ENCODE results near the gene SLC17A9. TPM values are rescaled to one million over a fixed set of nuclear protein-coding genes. Genes with fewer than 3 reads are reported as not detected.

The SLC17A9 gene
- total RNA-seq, 5 donors from 2014 or later (not counting 1 experiment from before 2014, with no cell fraction given): 5.3 to 8.8 (median 8.3) TPM

DNA sequence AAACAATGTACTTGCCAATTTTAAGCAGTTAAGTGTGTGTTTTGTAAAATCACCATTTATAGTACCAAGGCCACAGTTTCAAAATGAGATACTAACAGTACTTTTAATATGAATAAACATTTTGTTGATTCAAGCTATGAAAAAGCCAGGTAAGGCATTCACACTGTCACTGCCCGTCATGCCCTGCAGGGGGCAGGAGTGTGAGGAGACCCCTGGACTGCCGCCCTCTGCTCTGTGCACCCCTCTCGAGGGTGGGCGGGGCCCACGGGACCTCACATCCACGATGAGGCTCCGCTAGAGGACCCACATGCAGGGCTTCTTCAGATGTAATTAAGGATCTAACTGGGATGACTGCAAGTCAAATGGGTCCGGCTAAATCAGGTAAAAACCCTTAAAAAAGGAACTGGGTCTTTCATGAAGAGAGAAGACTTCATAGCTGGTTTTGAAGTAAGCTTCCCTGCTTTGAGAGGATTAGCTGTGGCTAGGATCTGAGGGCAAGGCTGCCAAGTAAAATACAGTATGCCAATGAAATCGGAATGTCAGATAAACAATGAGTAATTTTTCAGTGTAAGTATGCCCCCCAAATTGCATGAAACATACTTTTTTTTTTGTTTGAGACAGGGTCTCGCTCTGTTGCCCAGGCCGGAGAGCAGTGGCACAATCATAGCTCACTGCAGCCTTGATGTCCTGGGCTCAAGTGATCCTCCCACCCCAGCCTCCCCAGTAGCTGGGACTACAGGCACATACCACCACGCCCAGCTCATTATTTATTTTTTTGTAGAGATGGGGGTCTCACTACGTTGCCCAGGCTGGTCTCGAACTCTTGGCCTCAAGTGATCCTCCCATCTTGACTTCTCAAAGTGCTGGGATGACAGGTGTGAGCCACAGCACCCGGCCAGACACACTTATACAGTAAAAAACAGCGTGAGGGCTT lies 44.9 kb upstream of the SLC17A9 start:
- no peaks in the 10 kb centered on the region for H3K27me3 ChIP-seq (replicated peaks in 1 of 2; ENCODE audit: control insufficient read depth in 2 of 2, extremely low read depth in 1 of 2, insufficient read depth in 2 of 2, low read length in 1 of 2)
- H3K36me3 ChIP-seq (ENCODE audit: control insufficient read depth in 2 of 2, extremely low read depth in 1 of 2, insufficient read depth in 1 of 2, low read length in 1 of 2): peaks cover 23 to 97% of the 10 kb centered on the region in 2 donors
- peak overlapping the region in 1 of 2 donors; percentile 16 for H3K27ac Mint-ChIP-seq
- peaks cover 27 to 36% (median 31%) of the 10 kb centered on the region in 3 donors for H3K4me1 Mint-ChIP-seq
- peaks cover 68% of the 10 kb centered on the region for H3K36me3 Mint-ChIP-seq
- no peaks in the 10 kb centered on the region for H3K9me3 Mint-ChIP-seq
- ATAC-seq (replicated peaks in 1 of 4) (peak; percentile 47 to 81 (median 64)), DNase-seq (peak in 19 of 35 experiments; percentile 16 to 64 (median 40))
- H3K4me1 ChIP-seq (ENCODE audit: control insufficient read depth in 1 of 2, extremely low read depth in 1 of 2, insufficient read depth in 2 of 2, low read length in 2 of 2): peaks cover 0 to 11% of the 10 kb centered on the region in 2 experiments
- CTCF ChIA-PET: interaction anchor here (0.6 to 1.9 kb wide), 12 partner anchors 8 to 101 kb away, joined by 3 to 11 read pairs (median 4); no protein-coding TSS in a partner anchor
- POLR2A ChIA-PET: interaction anchor here in 1 of 2 donors (0.6 kb wide), 1 partner anchor 32 kb away, joined by 3 read pairs; no protein-coding TSS in a partner anchor
- WGBS (ENCODE audit: insufficient coverage): 53% methylated on average over 9 of the region's 16 CpGs
- H3K4me3 ChIP-seq (ENCODE audit: control insufficient read depth in 1 of 2, extremely low read depth in 1 of 2, low read length in 1 of 2): no peak overlapping the region
- no peak overlapping the region for H3K4me3 Mint-ChIP-seq
- H3K27ac ChIP-seq (ENCODE audit: low read length): no peak overlapping the region
- H3K9me3 ChIP-seq: no peaks in the 10 kb centered on the region
- H3K27me3 Mint-ChIP-seq: no peaks in the 10 kb centered on the region

DNA sequence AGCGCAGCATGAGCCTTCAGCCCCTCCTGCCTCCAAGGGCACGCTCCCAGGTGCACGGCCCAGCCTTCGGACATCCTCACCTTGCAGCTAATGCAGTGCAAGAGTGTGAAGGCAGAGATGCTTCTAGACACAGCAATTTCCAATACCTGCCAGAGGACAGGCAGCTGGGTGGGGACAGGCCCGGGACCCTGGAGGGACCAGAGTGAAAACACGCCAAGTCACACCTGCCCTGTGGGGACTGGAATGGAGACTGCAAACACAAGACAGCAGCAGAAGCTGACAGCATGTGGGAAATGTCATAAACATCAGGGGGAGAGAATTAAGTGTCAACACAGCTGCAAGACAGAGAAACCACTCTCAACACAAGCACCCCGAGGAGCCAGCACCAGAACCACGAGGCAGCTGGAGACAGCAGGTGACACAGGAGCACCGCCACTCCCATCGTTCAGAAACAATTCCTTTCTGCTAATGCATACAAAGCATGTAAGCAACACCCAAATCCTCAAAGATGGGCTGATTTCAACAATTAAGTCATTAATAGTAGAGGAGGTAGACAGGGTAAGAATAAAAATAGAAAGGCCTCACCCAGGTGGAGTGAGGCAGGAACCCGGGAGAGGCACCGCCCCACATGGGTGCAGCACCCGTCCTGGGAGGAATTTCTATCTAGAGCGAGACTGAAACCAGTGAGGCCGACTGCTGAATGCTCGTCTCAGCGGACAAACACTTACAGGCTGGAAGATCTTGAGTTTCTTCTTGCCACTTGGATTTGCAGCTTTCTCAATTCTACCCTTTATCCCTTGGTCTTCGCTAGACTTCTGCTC lies 43.3 kb upstream of the SLC17A9 start:
- H3K27ac ChIP-seq (ENCODE audit: low read length): no peak overlapping the region
- peaks cover 5 to 24% of the 10 kb centered on the region in 2 experiments for H3K4me1 ChIP-seq (ENCODE audit: control insufficient read depth in 1 of 2, extremely low read depth in 1 of 2, insufficient read depth in 2 of 2, low read length in 2 of 2)
- Mint-ChIP-seq H3K27me3 (no peaks in the 10 kb centered on the region), H3K36me3 (peaks cover 68% of the 10 kb centered on the region), H3K4me3 (no peak overlapping the region), H3K9me3 (no peaks in the 10 kb centered on the region), H3K4me1 (peaks cover 40 to 43% (median 42%) of the 10 kb centered on the region in 3 donors), H3K27ac (no peak overlapping the region)
- DNase-seq (no peak), ATAC-seq (replicated peaks in 1 of 4) (no peak)
- peaks cover 23 to 96% of the 10 kb centered on the region in 2 donors for H3K36me3 ChIP-seq (ENCODE audit: control insufficient read depth in 2 of 2, extremely low read depth in 1 of 2, insufficient read depth in 1 of 2, low read length in 1 of 2)
- ChIA-PET CTCF (no interaction called here), POLR2A (interaction anchor here in 1 of 2 donors (0.5 to 0.6 kb wide), 2 partner anchors 27 to 1047 kb away, joined by 3 to 6 read pairs; no protein-coding TSS in a partner anchor)
- WGBS (ENCODE audit: insufficient coverage): 80% methylated on average over 11 of the region's 18 CpGs
- no peaks in the 10 kb centered on the region for H3K9me3 ChIP-seq
- no peak overlapping the region for H3K4me3 ChIP-seq (ENCODE audit: control insufficient read depth in 1 of 2, extremely low read depth in 1 of 2, low read length in 1 of 2)
- no peaks in the 10 kb centered on the region for H3K27me3 ChIP-seq (replicated peaks in 1 of 2; ENCODE audit: control insufficient read depth in 2 of 2, extremely low read depth in 1 of 2, insufficient read depth in 2 of 2, low read length in 1 of 2)

DNA sequence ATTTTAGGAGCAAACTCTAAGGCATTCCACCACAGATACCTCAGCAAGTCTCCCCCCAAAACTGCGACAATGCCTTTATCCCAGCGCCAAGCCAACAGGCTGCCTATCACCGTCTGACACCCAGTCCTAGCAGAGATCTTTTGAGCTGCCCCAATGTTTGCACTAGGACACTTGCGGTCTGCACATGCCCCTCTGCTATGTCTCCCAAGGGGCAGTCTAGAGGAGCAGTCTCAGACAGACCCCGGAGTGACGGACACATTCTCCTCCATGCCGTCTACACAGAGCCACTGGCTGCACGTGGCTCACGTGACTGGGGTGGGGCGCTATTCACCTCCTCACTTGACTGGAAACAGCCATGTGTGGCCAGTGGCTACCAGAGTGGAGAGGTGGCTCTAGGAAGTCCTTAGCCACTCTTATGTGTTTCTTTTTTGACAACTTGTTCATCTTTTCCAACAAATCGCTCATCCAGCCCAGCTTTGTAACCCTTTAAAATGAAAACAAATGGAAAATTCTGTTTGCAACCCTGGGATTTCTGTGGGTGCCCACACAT lies 42.2 kb upstream of the SLC17A9 start:
- H3K9me3 Mint-ChIP-seq: no peaks in the 10 kb centered on the region
- Histone ChIP-seq H3K9me3 (no peaks in the 10 kb centered on the region), H3K27me3 (replicated peaks in 1 of 2; ENCODE audit: control insufficient read depth in 2 of 2, extremely low read depth in 1 of 2, insufficient read depth in 2 of 2, low read length in 1 of 2) (no peaks in the 10 kb centered on the region), H3K36me3 (ENCODE audit: control insufficient read depth in 2 of 2, extremely low read depth in 1 of 2, insufficient read depth in 1 of 2, low read length in 1 of 2) (peaks cover 23 to 90% of the 10 kb centered on the region in 2 donors), H3K4me1 (ENCODE audit: control insufficient read depth in 1 of 2, extremely low read depth in 1 of 2, insufficient read depth in 2 of 2, low read length in 2 of 2) (peaks cover 14 to 35% of the 10 kb centered on the region in 2 experiments), H3K27ac (ENCODE audit: low read length) (no peak overlapping the region), H3K4me3 (ENCODE audit: control insufficient read depth in 1 of 2, extremely low read depth in 1 of 2, low read length in 1 of 2) (no peak overlapping the region)
- 94% methylated on average over 3 of the region's 11 CpGs for WGBS (ENCODE audit: insufficient coverage)
- ATAC-seq (replicated peaks in 1 of 4): no peak
- H3K36me3 Mint-ChIP-seq: peaks cover 63% of the 10 kb centered on the region
- H3K4me1 Mint-ChIP-seq: peaks cover 50 to 52% (median 51%) of the 10 kb centered on the region in 3 donors
- CTCF ChIA-PET: no interaction called here
- no peaks in the 10 kb centered on the region for H3K27me3 Mint-ChIP-seq
- POLR2A ChIA-PET: no interaction called here
- no peak overlapping the region for H3K4me3 Mint-ChIP-seq
- H3K27ac Mint-ChIP-seq: no peak overlapping the region
- DNase-seq: no peak

DNA sequence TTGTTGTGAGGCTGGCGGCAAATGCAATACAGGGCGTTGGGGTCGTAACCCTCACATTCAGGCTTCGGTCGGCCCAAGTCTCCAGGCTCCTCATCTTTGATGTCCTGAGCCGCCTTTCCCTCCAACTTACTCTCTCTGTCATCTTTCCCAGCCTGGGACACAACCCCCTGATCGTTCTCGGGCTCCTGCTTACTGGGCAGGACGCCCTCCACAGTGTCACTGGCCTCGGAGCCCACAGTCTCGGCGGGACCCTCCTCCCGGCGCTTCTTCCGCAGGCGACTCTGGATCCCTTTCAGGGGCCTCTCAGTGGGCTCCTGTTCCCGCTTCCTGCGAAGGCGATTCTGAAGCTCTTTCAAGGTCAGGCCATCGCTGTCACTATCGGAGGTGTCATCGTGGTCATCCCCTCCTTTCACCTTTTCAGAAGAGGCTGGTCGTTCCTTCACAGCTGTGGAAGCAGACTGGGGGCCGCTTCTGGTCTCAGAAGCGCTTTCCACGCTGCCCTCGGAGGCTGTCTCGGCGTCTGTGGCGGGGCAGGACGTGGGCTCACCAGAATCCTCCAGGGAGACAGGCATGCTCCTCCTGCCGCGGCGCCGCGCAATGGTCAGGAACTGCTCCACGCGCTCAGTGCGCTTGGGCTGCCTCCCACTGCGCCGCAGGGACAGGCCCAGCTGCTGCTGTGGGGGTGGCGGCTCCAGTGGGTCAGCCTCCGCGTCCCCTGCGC lies 41.6 kb upstream of the SLC17A9 start:
- WGBS (ENCODE audit: insufficient coverage): 95% methylated on average over 45 of the region's 45 CpGs
- ChIA-PET CTCF (no interaction called here), POLR2A (no interaction called here)
- H3K4me1 Mint-ChIP-seq: peaks cover 57 to 59% (median 57%) of the 10 kb centered on the region in 3 donors
- ATAC-seq (replicated peaks in 1 of 4): no peak
- H3K36me3 ChIP-seq (ENCODE audit: control insufficient read depth in 2 of 2, extremely low read depth in 1 of 2, insufficient read depth in 1 of 2, low read length in 1 of 2): peaks cover 23 to 83% of the 10 kb centered on the region in 2 donors
- no peaks in the 10 kb centered on the region for H3K27me3 Mint-ChIP-seq
- no peaks in the 10 kb centered on the region for H3K9me3 Mint-ChIP-seq
- H3K27ac ChIP-seq (ENCODE audit: low read length): no peak overlapping the region
- peaks cover 56% of the 10 kb centered on the region for H3K36me3 Mint-ChIP-seq
- H3K4me1 ChIP-seq (ENCODE audit: control insufficient read depth in 1 of 2, extremely low read depth in 1 of 2, insufficient read depth in 2 of 2, low read length in 2 of 2): peaks cover 18 to 39% of the 10 kb centered on the region in 2 experiments
- no peak overlapping the region for H3K4me3 ChIP-seq (ENCODE audit: control insufficient read depth in 1 of 2, extremely low read depth in 1 of 2, low read length in 1 of 2)
- H3K27me3 ChIP-seq (replicated peaks in 1 of 2; ENCODE audit: control insufficient read depth in 2 of 2, extremely low read depth in 1 of 2, insufficient read depth in 2 of 2, low read length in 1 of 2): no peaks in the 10 kb centered on the region
- H3K9me3 ChIP-seq: no peaks in the 10 kb centered on the region
- no peak overlapping the region for H3K4me3 Mint-ChIP-seq
- DNase-seq: no peak
- H3K27ac Mint-ChIP-seq: no peak overlapping the region

DNA sequence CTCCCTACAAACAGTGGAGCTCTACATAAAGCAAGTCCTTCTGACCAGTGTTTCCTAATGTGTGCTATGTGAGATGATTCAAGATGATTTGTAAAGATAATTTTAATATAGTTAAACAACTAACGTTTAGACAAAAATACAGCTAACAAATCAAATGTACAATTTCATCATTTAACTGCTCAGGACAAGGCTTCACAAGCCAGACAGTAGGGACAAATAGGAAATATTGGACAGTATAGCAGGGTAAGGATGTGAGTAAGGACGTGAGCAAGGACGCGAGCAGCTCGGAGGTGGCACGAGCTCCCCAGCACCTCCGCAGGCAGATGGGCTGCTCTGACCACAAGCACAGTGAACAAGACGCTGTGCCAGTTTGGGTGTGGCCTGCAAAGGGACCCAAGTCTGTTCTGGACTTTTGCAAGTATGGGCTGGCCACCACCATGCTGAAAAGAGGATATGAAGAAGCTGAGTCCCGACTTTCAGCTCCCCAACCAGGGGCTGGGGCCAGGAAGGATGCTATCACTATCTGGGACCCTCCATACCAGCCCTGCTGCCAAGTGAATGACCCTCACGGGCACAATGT lies 40.7 kb upstream of the SLC17A9 start:
- ChIA-PET CTCF (no interaction called here), POLR2A (interaction anchor here (0.6 kb wide), 2 partner anchors 188 to 957 kb away, joined by 3 read pairs; no protein-coding TSS in a partner anchor)
- no peaks in the 10 kb centered on the region for H3K9me3 ChIP-seq
- ATAC-seq (replicated peaks in 1 of 4) (no peak), DNase-seq (no peak)
- H3K27me3 Mint-ChIP-seq: no peaks in the 10 kb centered on the region
- no peaks in the 10 kb centered on the region for H3K9me3 Mint-ChIP-seq
- H3K4me3 Mint-ChIP-seq: no peak overlapping the region
- 89% methylated on average over 7 of the region's 10 CpGs for WGBS (ENCODE audit: insufficient coverage)
- H3K27me3 ChIP-seq (replicated peaks in 1 of 2; ENCODE audit: control insufficient read depth in 2 of 2, extremely low read depth in 1 of 2, insufficient read depth in 2 of 2, low read length in 1 of 2): no peaks in the 10 kb centered on the region
- H3K36me3 Mint-ChIP-seq: peaks cover 51% of the 10 kb centered on the region
- peaks cover 26 to 45% of the 10 kb centered on the region in 2 experiments for H3K4me1 ChIP-seq (ENCODE audit: control insufficient read depth in 1 of 2, extremely low read depth in 1 of 2, insufficient read depth in 2 of 2, low read length in 2 of 2)
- peaks cover 65 to 66% (median 65%) of the 10 kb centered on the region in 3 donors for H3K4me1 Mint-ChIP-seq
- no peak overlapping the region for H3K27ac ChIP-seq (ENCODE audit: low read length)
- no peak overlapping the region for H3K27ac Mint-ChIP-seq
- H3K4me3 ChIP-seq (ENCODE audit: control insufficient read depth in 1 of 2, extremely low read depth in 1 of 2, low read length in 1 of 2): no peak overlapping the region
- H3K36me3 ChIP-seq (ENCODE audit: control insufficient read depth in 2 of 2, extremely low read depth in 1 of 2, insufficient read depth in 1 of 2, low read length in 1 of 2): peaks cover 16 to 75% of the 10 kb centered on the region in 2 donors

Data from T-cell (primary cell).